MM.1S (cell line): Measurements from ENCODE around the gene POGLUT3.

Experiments used
- DNase-seq: peaks from one replicate; pipeline ENCODE4 v3.0.0-alpha.2; 2015
- H2AFZ ChIP-seq: fragments of 300-600 bp; sonication (generic); 2 replicates; pipeline ENCODE4 v1.6.0; 2016; ENCODE audit warnings: antibody characterized with exemption, low read length
- H3F3A ChIP-seq: fragments of 300-600 bp; sonication (generic); 2 replicates; pipeline ENCODE4 v1.6.1; 2016; ENCODE audit warnings: mild to moderate bottlenecking, antibody characterized with exemption, low read length, moderate library complexity, mixed read lengths; ENCODE audit not compliant: insufficient read depth
- H3K27ac ChIP-seq: fragments of 300-600 bp; sonication (generic); 2 replicates; pipeline ENCODE4 v1.5.1; 2016; ENCODE audit warnings: mild to moderate bottlenecking, low read length
- H3K27me3 ChIP-seq: fragments of 300-600 bp; sonication (generic); replicated peaks from 2 replicates; pipeline ENCODE4 v1.6.0; 2016; ENCODE audit warnings: low read length; ENCODE audit not compliant: insufficient read depth
- H3K36me3 ChIP-seq: fragments of 300-600 bp; sonication (generic); replicated peaks from 2 replicates; pipeline ENCODE4 v1.6.1; 2016; ENCODE audit warnings: mild to moderate bottlenecking, low read length, mixed read lengths; ENCODE audit not compliant: insufficient read depth
- H3K4me1 ChIP-seq: fragments of 300-600 bp; sonication (generic); 2 replicates; pipeline ENCODE4 v1.6.1; 2016; ENCODE audit warnings: low read length, mixed read lengths
- H3K4me2 ChIP-seq: fragments of 300-600 bp; sonication (generic); 2 replicates; pipeline ENCODE4 v1.6.0; 2016; ENCODE audit warnings: low read depth, low read length
- H3K4me3 ChIP-seq: fragments of 300-600 bp; sonication (generic); 2 replicates; pipeline ENCODE4 v1.5.1; 2016; ENCODE audit warnings: low read length, mixed read lengths
- H3K79me2 ChIP-seq: fragments of 300-600 bp; sonication (generic); 2 replicates; pipeline ENCODE4 v1.6.1; 2016; ENCODE audit warnings: mixed run types, low read length, mixed read lengths
- H3K9ac ChIP-seq: fragments of 300-600 bp; sonication (generic); 2 replicates; pipeline ENCODE4 v1.6.1; 2016; ENCODE audit warnings: low read length, mixed read lengths
- H3K9me2 ChIP-seq: fragments of 300-600 bp; sonication (generic); replicated peaks from 2 replicates; pipeline ENCODE4 v1.6.1; 2016; ENCODE audit warnings: mild to moderate bottlenecking, low read length, mixed read lengths; ENCODE audit not compliant: insufficient read depth
- H3K9me3 ChIP-seq: fragments of 300-600 bp; sonication (generic); replicated peaks from 2 replicates; pipeline ENCODE4 v1.6.1; 2016; ENCODE audit warnings: mild to moderate bottlenecking, low read length, mixed read lengths; ENCODE audit not compliant: insufficient read depth
- H4K20me1 ChIP-seq: fragments of 300-600 bp; sonication (generic); 2 replicates; pipeline ENCODE4 v1.6.1; 2016; ENCODE audit warnings: mild to moderate bottlenecking, low read length, moderate library complexity, mixed read lengths; ENCODE audit not compliant: insufficient read depth
- CTCF ChIP-seq: fragments of 300-600 bp; sonication (generic); IDR thresholded peaks from 2 replicates; pipeline ENCODE4 v1.5.1; 2016; ENCODE audit warnings: antibody characterized with exemption, low read length, mixed read lengths
- EZH2 ChIP-seq: fragments of 300-600 bp; sonication (generic); optimal IDR thresholded peaks from 2 replicates; pipeline ENCODE3; 2017; ENCODE audit warnings: low read depth, mild to moderate bottlenecking, antibody characterized with exemption, low read length, mixed read lengths
- EZH2phosphoT487 ChIP-seq: fragments of 300-600 bp; sonication (generic); IDR thresholded peaks from 2 replicates; pipeline ENCODE4 v1.6.1; 2018; ENCODE audit warnings: antibody characterized with exemption, low read length

Gene POGLUT3

DNA sequence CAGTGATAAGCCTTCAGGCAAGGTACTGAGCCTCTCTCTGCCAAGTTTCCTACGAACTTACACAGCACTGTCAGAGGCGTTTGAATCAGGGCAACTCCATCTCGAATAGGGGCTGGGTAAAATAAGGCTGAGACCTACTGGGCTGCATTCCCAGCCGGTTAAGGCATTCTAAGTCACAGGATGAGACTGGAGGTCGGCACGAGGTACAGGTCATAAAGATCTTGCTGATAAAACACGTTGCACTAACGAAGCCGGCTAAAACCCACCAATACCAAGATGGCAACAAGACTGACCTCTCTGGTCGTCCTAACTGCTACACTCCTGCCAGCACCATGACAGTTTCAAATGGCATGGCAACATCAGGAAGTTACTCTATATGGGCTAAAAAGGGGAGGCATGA, 20.4 kb upstream of the POGLUT3 start:
- no peak overlapping the region for H3K27ac ChIP-seq
- H3K79me2 ChIP-seq = no peaks in the 10 kb centered on the region
- no peaks in the 10 kb centered on the region for H3K36me3 ChIP-seq
- no peak overlapping the region for H3K4me3 ChIP-seq
- no peaks in the 10 kb centered on the region for H3K27me3 ChIP-seq
- DNase-seq = no peak
- H3K9me2 ChIP-seq = no peaks in the 10 kb centered on the region
- H3K9ac ChIP-seq = no peak overlapping the region
- TF ChIP-seq CTCF = no peak
- TF ChIP-seq EZH2phosphoT487 = no peak
- no peak overlapping the region for H2AFZ ChIP-seq
- H3K4me1 ChIP-seq = no peaks in the 10 kb centered on the region
- H3K9me3 ChIP-seq = no peaks in the 10 kb centered on the region
- H4K20me1 ChIP-seq = no peaks in the 10 kb centered on the region
- H3K4me2 ChIP-seq = no peak overlapping the region
- H3F3A ChIP-seq = no peaks in the 10 kb centered on the region

DNA sequence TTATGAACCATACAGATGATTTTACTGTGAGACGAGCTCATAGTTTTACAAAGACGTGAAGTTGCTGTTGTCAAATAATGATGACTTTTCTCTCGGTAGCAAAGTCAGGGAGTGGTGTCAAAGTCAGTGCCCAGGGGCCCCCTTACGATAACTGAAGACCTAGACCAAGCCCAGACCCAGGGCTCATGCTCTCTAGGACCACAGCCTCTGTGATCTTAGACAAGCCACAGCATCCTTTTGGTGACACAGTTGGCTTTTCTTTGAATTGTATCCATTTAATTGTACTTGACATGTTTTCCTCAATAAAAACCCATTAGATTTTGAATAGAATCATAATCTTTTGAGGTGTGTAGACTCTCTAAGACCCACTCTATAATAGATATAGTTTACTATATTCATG, 17.9 kb upstream of the POGLUT3 start:
- H2AFZ ChIP-seq = no peak overlapping the region
- H3K27me3 ChIP-seq = no peaks in the 10 kb centered on the region
- H3K9me2 ChIP-seq = no peaks in the 10 kb centered on the region
- no peak overlapping the region for H3K27ac ChIP-seq
- DNase-seq = no peak
- no peak overlapping the region for H3K4me2 ChIP-seq
- H4K20me1 ChIP-seq = no peaks in the 10 kb centered on the region
- H3K4me3 ChIP-seq = no peak overlapping the region
- no peaks in the 10 kb centered on the region for H3K79me2 ChIP-seq
- no peaks in the 10 kb centered on the region for H3F3A ChIP-seq
- no peaks in the 10 kb centered on the region for H3K4me1 ChIP-seq
- no peaks in the 10 kb centered on the region for H3K9me3 ChIP-seq
- TF ChIP-seq EZH2phosphoT487 (no peak), CTCF (no peak), EZH2 (no peak)
- no peaks in the 10 kb centered on the region for H3K36me3 ChIP-seq
- no peak overlapping the region for H3K9ac ChIP-seq

DNA sequence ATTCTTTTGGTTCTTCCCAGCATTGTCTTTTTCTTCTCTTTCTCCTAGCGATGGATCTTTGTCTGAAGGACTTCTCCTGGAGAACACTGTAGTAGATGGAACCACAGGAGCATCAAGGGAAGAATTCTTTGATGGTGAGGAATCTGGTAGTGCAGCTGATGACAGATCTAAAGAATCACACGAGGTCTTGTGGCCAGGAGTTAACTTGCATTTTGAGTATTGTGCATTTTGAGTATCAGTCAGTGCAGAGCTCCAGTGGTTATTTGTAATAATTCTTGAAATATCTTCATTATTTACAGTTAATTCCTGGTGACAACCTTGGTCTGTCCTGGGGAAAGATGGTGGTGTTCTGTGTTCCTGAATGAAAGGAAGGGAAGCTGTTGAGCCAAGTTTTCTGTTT, 14.5 kb upstream of the POGLUT3 start:
- Histone ChIP-seq H3F3A (no peaks in the 10 kb centered on the region), H3K27me3 (no peaks in the 10 kb centered on the region), H3K4me3 (no peak overlapping the region), H3K27ac (no peak overlapping the region), H3K36me3 (no peaks in the 10 kb centered on the region), H3K4me1 (no peaks in the 10 kb centered on the region), H2AFZ (no peak overlapping the region), H3K9me2 (no peaks in the 10 kb centered on the region), H3K4me2 (no peak overlapping the region), H3K79me2 (no peaks in the 10 kb centered on the region), H4K20me1 (no peaks in the 10 kb centered on the region), H3K9me3 (no peaks in the 10 kb centered on the region), H3K9ac (no peak overlapping the region)
- no peak for TF ChIP-seq CTCF
- TF ChIP-seq EZH2 = no peak
- no peak for TF ChIP-seq EZH2phosphoT487
- DNase-seq = no peak
